OCI-LY1 (cell line): Measurements from ENCODE around the gene GABARAPL2.

Experiments used
- CTCF ChIP-seq: fragments of 200-600 bp; sonication (generic), shearing (Covaris generic); IDR thresholded peaks from 2 replicates; pipeline ENCODE4 v1.5.1; 2017; ENCODE audit warnings: mild to moderate bottlenecking, antibody characterized with exemption, low read length, moderate library complexity, mixed read lengths
- EZH2 ChIP-seq: fragments of 200-600 bp; sonication (generic), shearing (Covaris generic); IDR thresholded peaks from 2 replicates; pipeline ENCODE4 v1.8.0; 2017; ENCODE audit warnings: borderline replicate concordance, mixed run types, mild to moderate bottlenecking, antibody characterized with exemption, low read length, moderate library complexity, mixed read lengths

- TF ChIP-seq CTCF (no peak), EZH2 (no peak)
These were observed 17.9 kb downstream of the GABARAPL2 start for GRCh38 chr16:75584108-75584507.
